HepG2 (cell line): ENCODE measurements around the gene ZNF839. TPM values are rescaled to one million over a fixed set of nuclear protein-coding genes. Genes with fewer than 3 reads are reported as not detected.

Experiments used
- AHR ChIP-seq: IDR thresholded peaks from 2 replicates; pipeline ENCODE4 v1.6.1; 2018; ENCODE audit warnings: missing genetic modification reagents, missing compliant biosample characterization
- EEA1 ChIP-seq: sonication (generic); formaldehyde crosslinking; IDR thresholded peaks from 2 replicates; pipeline ENCODE4 v1.5.1; 2020; ENCODE audit warnings: mild to moderate bottlenecking, missing genetic modification reagents, borderline replicate concordance
- ETV6 ChIP-seq: sonication (generic); formaldehyde crosslinking; conservative IDR thresholded peaks from 2 replicates; pipeline ENCODE4 v1.4.0; 2020; ENCODE audit warnings: missing genetic modification reagents
- FOXK2 ChIP-seq: fragments of 450-650 bp; IDR thresholded peaks from 2 replicates; pipeline ENCODE4 v1.6.1; 2016
- HMG20B ChIP-seq: conservative IDR thresholded peaks from 2 replicates; pipeline ENCODE4 v1.6.1; 2016; ENCODE audit warnings: missing genetic modification reagents, missing compliant biosample characterization
- HNRNPH1 ChIP-seq: fragments of 200-400 bp; formaldehyde crosslinking; optimal IDR thresholded peaks from 2 replicates; pipeline ENCODE3; 2017; ENCODE audit warnings: mild to moderate bottlenecking, low read depth, low read length
- HNRNPK ChIP-seq: fragments of 200-400 bp; formaldehyde crosslinking; IDR thresholded peaks from 2 replicates; pipeline ENCODE4 v1.6.1; 2018; ENCODE audit warnings: low read length, low read depth, moderate library complexity, mild to moderate bottlenecking; ENCODE audit not compliant: poor library complexity, severe bottlenecking
- RXRB ChIP-seq: IDR thresholded peaks from 2 replicates; pipeline ENCODE4 v1.6.1; 2016; ENCODE audit warnings: borderline replicate concordance, missing genetic modification reagents, missing compliant biosample characterization
- SIX4 ChIP-seq: sonication (generic); formaldehyde crosslinking; IDR thresholded peaks from 2 replicates; pipeline ENCODE4 v1.4.0; 2020; ENCODE audit warnings: missing genetic modification reagents
- SOX13 ChIP-seq, 3 experiments: fragments of 450-650 bp in 1 of 3; sonication (generic) in 1 of 3; formaldehyde crosslinking in 1 of 3; IDR thresholded peaks in 2 of 3; conservative IDR thresholded peaks in 1 of 3; 2 replicates each; pipeline versions ENCODE4 v1.5.0 to v1.6.1; 2016 to 2020; ENCODE audit warnings: antibody characterized with exemption in 1 of 3, mild to moderate bottlenecking in 1 of 3, missing compliant biosample characterization in 1 of 3, missing genetic modification reagents in 1 of 3, moderate library complexity in 1 of 3
- ZBTB1 ChIP-seq: sonication (generic); formaldehyde crosslinking; IDR thresholded peaks from 2 replicates; pipeline ENCODE4 v1.4.0; 2020; ENCODE audit warnings: missing genetic modification reagents, borderline replicate concordance
- ZC3H13 ChIP-seq: sonication (generic); formaldehyde crosslinking; IDR thresholded peaks from 2 replicates; pipeline ENCODE4 v1.8.1; 2023; ENCODE audit warnings: mild to moderate bottlenecking, missing genetic modification reagents, moderate library complexity
- ZFP36 ChIP-seq: fragments of 150-350 bp; IDR thresholded peaks from 2 replicates; pipeline ENCODE4 v1.6.1; 2018; ENCODE audit warnings: borderline replicate concordance, low read length, low read depth; ENCODE audit not compliant: partially characterized antibody
- ZMYM4 ChIP-seq: sonication (generic); formaldehyde crosslinking; IDR thresholded peaks from 2 replicates; pipeline ENCODE4 v1.8.1; 2023; ENCODE audit warnings: mild to moderate bottlenecking, missing genetic modification reagents
- ZNF263 ChIP-seq: sonication (generic); formaldehyde crosslinking; IDR thresholded peaks from 2 replicates; pipeline ENCODE4 v1.4.0; 2020; ENCODE audit warnings: missing genetic modification reagents
- ZNF713 ChIP-seq: sonication (generic); formaldehyde crosslinking; IDR thresholded peaks from 2 replicates; pipeline ENCODE4 v1.4.0; 2020; ENCODE audit warnings: mild to moderate bottlenecking, missing genetic modification reagents
- polyA plus RNA-seq, 8 experiments: library from polyadenylated mRNA; depleted of rRNA in 3 of 8; stranded (reverse) in 7 of 8; unstranded in 1 of 8; fragments of >200 nt; fragmentation: Illumina TruSeq in 4 of 8; extraction: Trizol in 4 of 8; gene quantifications; 2 replicates each; pipeline versions ENCODE4 v1.2.1 to v1.2.3, GENCODE V29; 2011 to 2016; ENCODE audit warnings: low read depth in 4 of 8, missing spikeins in 1 of 8, mixed read lengths in 1 of 8; ENCODE audit not compliant: insufficient read depth in 1 of 8
- total RNA-seq, 5 experiments: library from RNA; depleted of rRNA; stranded (reverse); fragments of >200 nt; fragmentation: Illumina TruSeq; extraction: Trizol; gene quantifications; 2 replicates each; pipeline ENCODE4 v1.2.3, GENCODE V29; 2016; ENCODE audit warnings: low read depth in 1 of 5
- TF ChIP-seq, protein P1 (sequence below): sonication (generic); formaldehyde crosslinking; IDR thresholded peaks from 2 replicates; pipeline ENCODE4 v1.5.0; 2020; ENCODE audit warnings: missing genetic modification reagents
- TF ChIP-seq, protein P2 (sequence below): IDR thresholded peaks from 2 replicates; pipeline ENCODE4 v1.6.1; 2012; ENCODE audit warnings: inconsistent platforms
- TF ChIP-seq, protein P3 (sequence below): sonication (generic); formaldehyde crosslinking; IDR thresholded peaks from 2 replicates; pipeline ENCODE4 v1.8.0; 2023; ENCODE audit warnings: mild to moderate bottlenecking, missing genetic modification reagents
- TF ChIP-seq, protein P4 (sequence below): sonication (generic); formaldehyde crosslinking; IDR thresholded peaks from 2 replicates; pipeline ENCODE4 v1.4.0; 2020; ENCODE audit warnings: missing genetic modification reagents
- TF ChIP-seq, protein P5 (sequence below): sonication (generic); formaldehyde crosslinking; IDR thresholded peaks from 2 replicates; pipeline ENCODE4 v1.5.0; 2020; ENCODE audit warnings: mild to moderate bottlenecking, missing genetic modification reagents, borderline replicate concordance
- TF ChIP-seq, protein P6 (sequence below): sonication (generic); formaldehyde crosslinking; IDR thresholded peaks from 2 replicates; pipeline ENCODE4 v1.4.0; 2020; ENCODE audit warnings: mild to moderate bottlenecking, missing genetic modification reagents

Gene ZNF839
- total and polyA plus RNA-seq, 2 of the 13 experiments (the other 11 are each of a cell fraction or from before 2014, with no cell fraction given), result 11.1 to 12.8 TPM

DNA sequence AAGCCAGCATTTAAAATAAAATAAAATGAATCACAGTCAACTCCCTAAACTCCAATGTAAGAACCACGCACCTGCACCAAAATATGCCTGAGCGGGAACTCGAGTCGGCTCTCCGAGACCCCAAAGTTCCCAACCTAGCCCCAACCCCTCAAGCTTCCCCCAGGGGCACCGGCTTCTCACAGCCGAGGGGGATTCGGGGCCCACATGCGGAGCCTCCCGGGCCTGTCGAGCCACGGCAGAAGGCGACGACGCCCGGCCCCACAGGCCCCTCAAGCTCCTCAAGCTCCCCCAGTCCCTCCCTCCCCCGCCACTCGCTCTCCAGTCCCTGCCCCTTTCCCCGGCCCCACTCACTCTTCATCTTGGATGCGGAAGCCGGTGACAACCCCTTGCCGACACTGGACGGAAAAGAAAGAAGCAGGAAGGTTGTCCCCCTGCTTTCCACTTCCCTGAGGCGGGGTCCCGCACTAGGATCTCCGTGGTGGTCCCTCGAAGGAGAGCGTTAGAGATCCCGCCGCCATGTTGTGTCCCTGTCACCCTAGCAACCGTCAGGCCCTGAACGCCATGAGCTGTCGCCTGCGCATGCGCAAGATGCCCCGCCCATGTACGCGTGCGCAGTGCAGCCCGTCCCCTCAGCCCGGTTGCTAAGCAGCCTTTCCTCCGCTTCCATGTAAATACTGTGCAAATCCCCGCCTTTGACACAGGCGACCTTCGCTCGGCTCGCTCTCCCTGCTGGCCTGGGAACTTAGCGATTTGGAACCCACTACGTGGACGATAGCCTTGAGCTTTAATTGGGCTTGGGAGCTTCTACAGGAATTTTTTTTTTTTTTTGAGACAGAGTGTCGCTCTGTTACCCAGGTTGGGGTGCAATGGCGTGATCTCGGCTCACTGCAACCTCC lies 14.7 kb upstream of the ZNF839 start, which contains the start of gene MOK (continued):
- TF ChIP-seq ETV6 (no peak), SIX4 (CRISPR knock-in tag) (no peak), AHR (CRISPR knock-in tag) (peak; percentile 53; the same call in 1 of the 2 replicates), RXRB (CRISPR knock-in tag) (peak; percentile 52; the same call in 1 of the 2 replicates), ZFP36 (no peak), ZMYM4 (CRISPR knock-in tag) (0 out of 2 replicates have a peak, but pooled peaks have one; percentile 19), ZNF263 (CRISPR knock-in tag) (no peak), EEA1 (CRISPR knock-in tag) (no peak), ZC3H13 (CRISPR knock-in tag) (no peak), SOX13 (IDR thresholded peaks at IDR 0.05) (no peak), SOX13 (CRISPR knock-in tag; conservative IDR thresholded peaks at IDR 0.05 in 1 of 2, IDR thresholded peaks at IDR 0.05 in 1 of 2) (0 out of 4 replicates have a peak, but pooled peaks of 1 of the 2 experiments have one; percentile 14), HNRNPK (peak; percentile 66), FOXK2 (peak; percentile 88), HNRNPH1 (no peak), ZNF713 (CRISPR knock-in tag) (no peak), ZBTB1 (CRISPR knock-in tag) (no peak), HMG20B (CRISPR knock-in tag) (no peak)
- TF ChIP-seq, protein P1, sequence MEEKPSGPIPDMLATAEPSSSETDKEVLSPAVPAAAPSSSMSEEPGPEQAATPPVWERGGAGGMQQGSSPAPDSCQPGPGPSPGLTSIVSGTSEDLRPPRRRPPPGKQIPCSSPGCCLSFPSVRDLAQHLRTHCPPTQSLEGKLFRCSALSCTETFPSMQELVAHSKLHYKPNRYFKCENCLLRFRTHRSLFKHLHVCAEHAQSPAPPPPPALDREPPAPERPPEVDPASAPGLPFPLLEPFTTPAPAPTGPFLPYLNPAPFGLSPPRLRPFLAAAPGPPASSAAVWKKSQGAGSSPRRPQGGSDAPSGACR (CRISPR knock-in tag), result no peak
- TF ChIP-seq, protein P2, sequence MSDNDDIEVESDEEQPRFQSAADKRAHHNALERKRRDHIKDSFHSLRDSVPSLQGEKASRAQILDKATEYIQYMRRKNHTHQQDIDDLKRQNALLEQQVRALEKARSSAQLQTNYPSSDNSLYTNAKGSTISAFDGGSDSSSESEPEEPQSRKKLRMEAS, result peak; percentile 48; the same call in 1 of the 2 replicates
- TF ChIP-seq, protein P3, sequence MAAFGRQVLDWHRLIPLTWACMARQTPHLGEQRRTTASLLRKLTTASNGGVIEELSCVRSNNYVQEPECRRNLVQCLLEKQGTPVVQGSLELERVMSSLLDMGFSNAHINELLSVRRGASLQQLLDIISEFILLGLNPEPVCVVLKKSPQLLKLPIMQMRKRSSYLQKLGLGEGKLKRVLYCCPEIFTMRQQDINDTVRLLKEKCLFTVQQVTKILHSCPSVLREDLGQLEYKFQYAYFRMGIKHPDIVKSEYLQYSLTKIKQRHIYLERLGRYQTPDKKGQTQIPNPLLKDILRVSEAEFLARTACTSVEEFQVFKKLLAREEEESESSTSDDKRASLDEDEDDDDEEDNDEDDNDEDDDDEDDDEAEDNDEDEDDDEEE (CRISPR knock-in tag), result no peak
- TF ChIP-seq, protein P4, sequence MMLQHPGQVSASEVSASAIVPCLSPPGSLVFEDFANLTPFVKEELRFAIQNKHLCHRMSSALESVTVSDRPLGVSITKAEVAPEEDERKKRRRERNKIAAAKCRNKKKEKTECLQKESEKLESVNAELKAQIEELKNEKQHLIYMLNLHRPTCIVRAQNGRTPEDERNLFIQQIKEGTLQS (CRISPR knock-in tag), result no peak
- TF ChIP-seq, protein P5, sequence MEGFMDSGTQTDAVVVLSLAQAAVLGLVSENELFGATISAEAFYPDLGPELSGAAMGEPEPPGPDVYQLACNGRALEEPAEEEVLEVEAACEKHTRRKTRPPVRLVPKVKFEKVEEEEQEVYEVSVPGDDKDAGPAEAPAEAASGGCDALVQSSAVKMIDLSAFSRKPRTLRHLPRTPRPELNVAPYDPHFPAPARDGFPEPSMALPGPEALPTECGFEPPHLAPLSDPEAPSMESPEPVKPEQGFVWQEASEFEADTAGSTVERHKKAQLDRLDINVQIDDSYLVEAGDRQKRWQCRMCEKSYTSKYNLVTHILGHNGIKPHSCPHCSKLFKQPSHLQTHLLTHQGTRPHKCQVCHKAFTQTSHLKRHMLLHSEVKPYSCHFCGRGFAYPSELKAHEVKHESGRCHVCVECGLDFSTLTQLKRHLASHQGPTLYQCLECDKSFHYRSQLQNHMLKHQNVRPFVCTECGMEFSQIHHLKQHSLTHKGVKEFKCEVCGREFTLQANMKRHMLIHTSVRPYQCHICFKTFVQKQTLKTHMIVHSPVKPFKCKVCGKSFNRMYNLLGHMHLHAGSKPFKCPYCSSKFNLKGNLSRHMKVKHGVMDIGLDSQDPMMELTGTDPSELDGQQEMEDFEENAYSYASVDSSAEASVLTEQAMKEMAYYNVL (CRISPR knock-in tag), result no peak
- TF ChIP-seq, protein P6, sequence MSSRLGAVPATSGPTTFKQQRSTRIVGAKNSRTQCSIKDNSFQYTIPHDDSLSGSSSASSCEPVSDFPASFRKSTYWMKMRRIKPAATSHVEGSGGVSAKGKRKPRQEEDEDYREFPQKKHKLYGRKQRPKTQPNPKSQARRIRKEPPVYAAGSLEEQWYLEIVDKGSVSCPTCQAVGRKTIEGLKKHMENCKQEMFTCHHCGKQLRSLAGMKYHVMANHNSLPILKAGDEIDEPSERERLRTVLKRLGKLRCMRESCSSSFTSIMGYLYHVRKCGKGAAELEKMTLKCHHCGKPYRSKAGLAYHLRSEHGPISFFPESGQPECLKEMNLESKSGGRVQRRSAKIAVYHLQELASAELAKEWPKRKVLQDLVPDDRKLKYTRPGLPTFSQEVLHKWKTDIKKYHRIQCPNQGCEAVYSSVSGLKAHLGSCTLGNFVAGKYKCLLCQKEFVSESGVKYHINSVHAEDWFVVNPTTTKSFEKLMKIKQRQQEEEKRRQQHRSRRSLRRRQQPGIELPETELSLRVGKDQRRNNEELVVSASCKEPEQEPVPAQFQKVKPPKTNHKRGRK, result no peak
